SK-N-SH treated with all-trans-retinoic acid at 6 μM for 48 hours (cell line): ENCODE results near the gene TNC.

Experiments used
- BACH2 ChIP-seq: fragments of 250-450 bp; sonication (Bioruptor Pico); IDR thresholded peaks from 2 replicates; pipeline ENCODE4 v1.9.0; 2021; ENCODE audit warnings: mild to moderate bottlenecking, borderline replicate concordance
- PATZ1 ChIP-seq: fragments of 250-450 bp; sonication (Bioruptor Pico); IDR thresholded peaks from 2 replicates; pipeline ENCODE4 v1.8.0; 2020; ENCODE audit warnings: mild to moderate bottlenecking, moderate library complexity, borderline replicate concordance
- RARB ChIP-seq: fragments of 250-450 bp; sonication (Bioruptor Pico); IDR thresholded peaks from 2 replicates; pipeline ENCODE4 v1.8.0; 2021; ENCODE audit warnings: mild to moderate bottlenecking, moderate library complexity
- ZNF565 ChIP-seq: fragments of 450-650 bp; formaldehyde crosslinking; conservative IDR thresholded peaks from 2 replicates; pipeline ENCODE4 v1.5.0; 2020; ENCODE audit warnings: low read depth, mild to moderate bottlenecking, moderate library complexity

GRCh38 chr9:115088860-115089259 lies 29.1 kb downstream of the TNC start:
- TF ChIP-seq PATZ1 (CRISPR knock-in tag) (no peak), BACH2 (CRISPR knock-in tag) (no peak), ZNF565 (CRISPR knock-in tag) (no peak), RARB (CRISPR knock-in tag) (no peak)
